T-helper 22 cell (primary cell): Measurements from ENCODE around the gene MYEF2.

Experiments
- DNase-seq: peaks from one replicate; pipeline ENCODE4 v3.0.0-alpha.2; 2020; ENCODE audit warnings: low read depth

The MYEF2 gene

GRCh38 chr15:48087844-48088243 lies 90.3 kb downstream of the MYEF2 start:
- no peak for DNase-seq

- DNase-seq = no peak
Observed at GRCh38 chr15:48086576-48086975, 91.5 kb downstream of the MYEF2 start.

GRCh38 chr15:48086133-48086532 lies 92.0 kb downstream of the MYEF2 start:
- DNase-seq = no peak

- no peak for DNase-seq
Observed at GRCh38 chr15:48085591-48085930, 92.5 kb downstream of the MYEF2 start.

- no peak for DNase-seq
Observed at GRCh38 chr15:48084759-48085590, 93.1 kb downstream of the MYEF2 start.
